CD14-positive monocyte (primary cell): ENCODE measurements around the gene KCNH1. TPM values are rescaled to one million over a fixed set of nuclear protein-coding genes. Genes with fewer than 3 reads are reported as not detected.

Source experiments
- DNase-seq, 3 donors: peaks; one replicate each; pipeline ENCODE4 v3.0.0-alpha.2; 2011 to 2022
- H2AFZ ChIP-seq: 2 replicates; pipeline ENCODE4 v1.6.0; 2012; ENCODE audit warnings: mild to moderate bottlenecking, low read depth, low read length, inconsistent platforms; ENCODE audit not compliant: insufficient read depth, poor library complexity, severe bottlenecking
- H3K27ac ChIP-seq, 2 donors: 1 replicate in 1 of 2; 2 replicates in 1 of 2; pipeline ENCODE4 v1.5.1; 2012 to 2013; ENCODE audit warnings: low read length in 2 of 2, control low read depth in 1 of 2, inconsistent platforms in 1 of 2, low read depth in 1 of 2, mild to moderate bottlenecking in 1 of 2
- H3K27me3 ChIP-seq, 2 donors: one replicate each; pipeline versions ENCODE4 v1.6.0 to v1.6.1; 2011 to 2013; ENCODE audit warnings: low read length in 2 of 2; ENCODE audit not compliant: control insufficient read depth in 2 of 2, insufficient read depth in 2 of 2
- H3K36me3 ChIP-seq, 2 donors: replicated peaks in 1 of 2; 1 replicate in 1 of 2; 2 replicates in 1 of 2; pipeline versions ENCODE4 v1.5.1 to v1.6.1; 2012 to 2013; ENCODE audit warnings: low read length in 2 of 2, control low read depth in 1 of 2, inconsistent platforms in 1 of 2, mild to moderate bottlenecking in 1 of 2; ENCODE audit not compliant: insufficient read depth in 2 of 2, control insufficient read depth in 1 of 2
- H3K4me1 ChIP-seq, 2 donors: 1 replicate in 1 of 2; 2 replicates in 1 of 2; pipeline versions ENCODE4 v1.5.1 to v1.6.1; 2012 to 2013; ENCODE audit warnings: low read length in 2 of 2, control low read depth in 1 of 2, inconsistent platforms in 1 of 2, mild to moderate bottlenecking in 1 of 2, moderate library complexity in 1 of 2; ENCODE audit not compliant: insufficient read depth in 2 of 2, control insufficient read depth in 1 of 2
- H3K4me2 ChIP-seq: replicated peaks from 2 replicates; pipeline ENCODE3; 2012; ENCODE audit warnings: low read length, moderate library complexity, mild to moderate bottlenecking; ENCODE audit not compliant: poor library complexity, severe bottlenecking; ENCODE audit errors: extremely low read depth
- H3K4me3 ChIP-seq, 3 experiments: fragments of 200-600 bp in 1 of 3; sonication (generic) in 1 of 3; replicated peaks in 1 of 3; 1 replicate in 2 of 3; 2 replicates in 1 of 3; pipeline ENCODE4 v1.5.1; 2011 to 2013; ENCODE audit warnings: low read length in 3 of 3, mild to moderate bottlenecking in 3 of 3, control low read depth in 2 of 3, low read depth in 2 of 3, inconsistent platforms in 1 of 3, moderate library complexity in 1 of 3
- H3K79me2 ChIP-seq: 2 replicates; pipeline ENCODE4 v1.6.0; 2012; ENCODE audit warnings: mild to moderate bottlenecking, control low read depth, inconsistent platforms, low read length, moderate library complexity; ENCODE audit not compliant: insufficient read depth
- H3K9ac ChIP-seq: 2 replicates; pipeline ENCODE4 v1.6.0; 2017; ENCODE audit warnings: low read length, mild to moderate bottlenecking; ENCODE audit not compliant: insufficient read depth, poor library complexity, severe bottlenecking
- H3K9me3 ChIP-seq, 2 donors: replicated peaks in 1 of 2; 1 replicate in 1 of 2; 2 replicates in 1 of 2; pipeline versions ENCODE4 v1.5.1 to v1.6.1; 2012 to 2013; ENCODE audit warnings: low read length in 2 of 2, control low read depth in 1 of 2; ENCODE audit not compliant: control insufficient read depth in 1 of 2, insufficient read depth in 1 of 2
- H4K20me1 ChIP-seq: 2 replicates; pipeline ENCODE4 v1.6.0; 2012; ENCODE audit warnings: mild to moderate bottlenecking, low read length, control low read depth, moderate library complexity; ENCODE audit not compliant: insufficient read depth
- H3K27ac Mint-ChIP-seq, 7 donors: one replicate each; pipeline ENCODE4 v1.8.0; 2020; ENCODE audit warnings: mild to moderate bottlenecking in 7 of 7, mixed read lengths in 7 of 7, moderate library complexity in 6 of 7, inconsistent platforms in 2 of 7
- H3K27me3 Mint-ChIP-seq, 3 donors: one replicate each; pipeline ENCODE4 v1.8.0; 2021 to 2022; ENCODE audit warnings: low read depth in 3 of 3, mild to moderate bottlenecking in 3 of 3, mixed read lengths in 3 of 3, moderate library complexity in 3 of 3, inconsistent platforms in 1 of 3
- H3K36me3 Mint-ChIP-seq, 2 donors: one replicate each; pipeline ENCODE4 v1.8.0; 2020; ENCODE audit warnings: mixed read lengths in 2 of 2, inconsistent platforms in 1 of 2, mild to moderate bottlenecking in 1 of 2
- H3K4me1 Mint-ChIP-seq: one replicate; pipeline ENCODE4 v1.8.0; 2020; ENCODE audit warnings: mild to moderate bottlenecking, mixed read lengths
- H3K4me3 Mint-ChIP-seq, 2 donors: one replicate each; pipeline ENCODE4 v1.8.0; 2020; ENCODE audit warnings: mild to moderate bottlenecking in 2 of 2, mixed read lengths in 2 of 2, moderate library complexity in 1 of 2
- H3K9me3 Mint-ChIP-seq, 7 donors: one replicate each; pipeline ENCODE4 v1.8.0; 2020 to 2022; ENCODE audit warnings: mixed read lengths in 7 of 7, mild to moderate bottlenecking in 6 of 7, moderate library complexity in 6 of 7, inconsistent platforms in 2 of 7
- CTCF ChIP-seq: fragments of 200-600 bp; IDR thresholded peaks from one replicate; pipeline ENCODE4 v1.8.0; 2022; ENCODE audit warnings: antibody characterized with exemption, mild to moderate bottlenecking
- WGBS: methylation state at CpG from one replicate; pipeline ENCODE4 v1.1.5; 2013; ENCODE audit warnings: missing lambda C conversion rate; ENCODE audit not compliant: insufficient coverage; 5-methylcytosine and 5-hydroxymethylcytosine counted together
- intact Hi-C, 2 donors: fragments of 100-400 bp; cut with micrococcal nuclease; formaldehyde crosslinking; loops; one replicate each; pipeline versions ENCODE4 v1.15.0 to v1.15.1; 2023
- polyA plus RNA-seq, 3 donors: library from polyadenylated mRNA; depleted of rRNA in 1 of 3; unstranded in 2 of 3; stranded (reverse) in 1 of 3; fragments of 300-500 nt in 2 of 3; fragments of >200 nt in 1 of 3; fragmentation: Illumina TruSeq in 2 of 3; gene quantifications; 1 replicate in 2 of 3; 2 replicates in 1 of 3; pipeline ENCODE4 v1.2.3, GENCODE V29; 2012 to 2021

Gene KCNH1
- polyA plus RNA-seq, 3 donors, result not detected

GRCh38 chr1:211035821-211036380, 98.0 kb downstream of the KCNH1 start:
- Histone ChIP-seq H3K4me1 (no peaks in the 10 kb centered on the region), H3K36me3 (no peaks in the 10 kb centered on the region), H3K4me2 (no peak overlapping the region), H4K20me1 (no peaks in the 10 kb centered on the region), H3K9me3 (peaks cover 0 to 5% of the 10 kb centered on the region in 2 donors), H2AFZ (no peak overlapping the region), H3K27me3 (no peaks in the 10 kb centered on the region), H3K9ac (no peak overlapping the region), H3K79me2 (no peaks in the 10 kb centered on the region), H3K4me3 (no peak overlapping the region), H3K27ac (no peak overlapping the region)
- intact Hi-C loops, result no loop called here
- Mint-ChIP-seq H3K27ac (no peak overlapping the region), H3K36me3 (no peaks in the 10 kb centered on the region), H3K4me1 (no peaks in the 10 kb centered on the region), H3K9me3 (peaks cover 0 to 8% (median 4%) of the 10 kb centered on the region in 7 donors), H3K4me3 (no peak overlapping the region), H3K27me3 (peaks cover 0 to 2% (median 0%) of the 10 kb centered on the region in 3 donors)
- DNase-seq, result no peak
- TF ChIP-seq CTCF, result no peak
- 100% methylated on average over 1 of the region's 3 CpGs for WGBS

- intact Hi-C loops, result no loop called here
- no peaks in the 10 kb centered on the region for H3K79me2 ChIP-seq
- no peak overlapping the region for H3K27ac ChIP-seq
- no peaks in the 10 kb centered on the region for H3K4me1 ChIP-seq
- no peak for TF ChIP-seq CTCF
- Mint-ChIP-seq H3K27me3 (peaks cover 0 to 2% (median 0%) of the 10 kb centered on the region in 3 donors), H3K4me3 (no peak overlapping the region), H3K36me3 (no peaks in the 10 kb centered on the region), H3K27ac (no peak overlapping the region), H3K9me3 (peaks cover 0 to 6% (median 4%) of the 10 kb centered on the region in 7 donors), H3K4me1 (no peaks in the 10 kb centered on the region)
- no peaks in the 10 kb centered on the region for H3K36me3 ChIP-seq
- no peak overlapping the region for H3K4me2 ChIP-seq
- H3K9ac ChIP-seq, result no peak overlapping the region
- no peaks in the 10 kb centered on the region for H3K27me3 ChIP-seq
- H2AFZ ChIP-seq, result no peak overlapping the region
- WGBS, result no CpG with 5 or more reads among the region's 2 CpGs
- H3K4me3 ChIP-seq, result no peak overlapping the region
- no peaks in the 10 kb centered on the region for H4K20me1 ChIP-seq
- no peak for DNase-seq
- no peaks in the 10 kb centered on the region for H3K9me3 ChIP-seq
Observed at GRCh38 chr1:211033921-211034525, 99.9 kb downstream of the KCNH1 start.
